Astrocyte (in vitro differentiated cells and primary cell): ENCODE data around the gene CMIP.

Experiments used
- CTCF ChIP-seq: IDR thresholded peaks from 2 replicates; pipeline ENCODE4 v1.5.1; 2011; ENCODE audit warnings: low read depth, mild to moderate bottlenecking, inconsistent platforms, low read length, moderate library complexity; ENCODE audit not compliant: insufficient read depth
- EZH2 ChIP-seq: IDR thresholded peaks from 2 replicates; pipeline ENCODE4 v1.6.1; 2012; ENCODE audit warnings: mild to moderate bottlenecking, low read length, inconsistent platforms; ENCODE audit not compliant: insufficient read depth

DNA sequence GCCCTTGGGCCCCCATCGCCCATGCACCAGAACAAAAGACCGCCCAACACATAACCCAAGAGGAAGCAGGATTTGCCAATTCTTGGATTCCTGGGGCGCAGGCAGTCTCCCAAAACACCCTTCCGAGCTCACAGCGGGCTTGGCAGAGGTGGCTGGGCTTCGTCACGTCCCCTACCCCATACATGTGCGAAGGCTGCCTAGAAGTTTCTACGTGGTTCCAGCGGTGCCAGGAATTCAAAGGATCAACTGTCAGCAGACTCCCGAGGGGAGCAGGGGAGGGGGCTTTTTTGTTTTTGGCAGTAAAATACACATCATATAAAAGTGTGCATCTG, 253.7 kb downstream of the CMIP start:
- TF ChIP-seq CTCF (no peak), EZH2 (no peak)
